Uterus (tissue), 4 donors: ENCODE results near the gene PSMG3. TPM values are rescaled to one million over a fixed set of nuclear protein-coding genes. Genes with fewer than 3 reads are reported as not detected.
"Not testable (repeated sequence)": the region's sequence is repeated elsewhere in the genome, so short reads cannot be mapped to it uniquely, and the experiment has no call there.

ENCODE experiments used
- DNase-seq, 2 donors: peaks; one replicate each; pipeline ENCODE4 v3.0.0-alpha.2; 2019 to 2020
- H3K27ac ChIP-seq, 2 donors: fragments of 200-600 bp; sonication (generic); 1 replicate in 1 of 2; 2 replicates in 1 of 2; pipeline ENCODE4 v1.5.1; 2016 to 2018
- H3K27me3 ChIP-seq, 2 donors: fragments of 200-600 bp; sonication (generic); one replicate each; pipeline ENCODE4 v1.5.1; 2018 to 2019; ENCODE audit warnings: control low read depth in 1 of 2
- H3K36me3 ChIP-seq, 2 donors: fragments of 200-600 bp; sonication (generic); one replicate each; pipeline ENCODE4 v1.5.1; 2019; ENCODE audit warnings: control low read depth in 1 of 2
- H3K4me1 ChIP-seq, 2 donors: fragments of 200-600 bp; sonication (generic); one replicate each; pipeline ENCODE4 v1.5.1; 2018 to 2019; ENCODE audit warnings: control low read depth in 1 of 2
- H3K4me3 ChIP-seq, 2 donors: fragments of 200-600 bp; sonication (generic); 1 replicate in 1 of 2; 2 replicates in 1 of 2; pipeline ENCODE4 v1.5.1; 2018 to 2019; ENCODE audit warnings: mild to moderate bottlenecking in 1 of 2
- H3K9me3 ChIP-seq, 2 donors: fragments of 200-600 bp; sonication (generic); one replicate each; pipeline ENCODE4 v1.5.1; 2019; ENCODE audit warnings: control low read depth in 1 of 2
- CTCF ChIP-seq, 4 experiments: fragments of 200-600 bp in 2 of 4; fragments of 450-650 bp in 2 of 4; sonication (generic) in 2 of 4; IDR thresholded peaks; one replicate each; pipeline ENCODE4 v1.5.1; 2016 to 2019; ENCODE audit warnings: antibody characterized with exemption in 4 of 4, mild to moderate bottlenecking in 2 of 4, moderate library complexity in 1 of 4
- POLR2A ChIP-seq, 2 donors: fragments of 450-650 bp; IDR thresholded peaks; one replicate each; pipeline ENCODE4 v1.6.1; 2016; ENCODE audit warnings: antibody characterized with exemption in 2 of 2, mild to moderate bottlenecking in 1 of 2, moderate library complexity in 1 of 2
- intact Hi-C: fragments of 100-400 bp; cut with DNase I; formaldehyde crosslinking; loops from one replicate; pipeline ENCODE4 v1.15.1; 2023; ENCODE audit warnings: low total_unique reads
- total RNA-seq, 4 donors: library from RNA; depleted of rRNA in 3 of 4; stranded (reverse); fragments of >200 nt in 3 of 4; gene quantifications; one replicate each; pipeline versions ENCODE4 v1.1.0 to v1.2.4, GENCODE V29; 2014 to 2023
- donor health status: DM: yes; HTN: yes; CAD: no.

Gene PSMG3
- total RNA-seq, 4 donors from 2014 or later = 16.4 to 143 (median 25.7) TPM

DNA sequence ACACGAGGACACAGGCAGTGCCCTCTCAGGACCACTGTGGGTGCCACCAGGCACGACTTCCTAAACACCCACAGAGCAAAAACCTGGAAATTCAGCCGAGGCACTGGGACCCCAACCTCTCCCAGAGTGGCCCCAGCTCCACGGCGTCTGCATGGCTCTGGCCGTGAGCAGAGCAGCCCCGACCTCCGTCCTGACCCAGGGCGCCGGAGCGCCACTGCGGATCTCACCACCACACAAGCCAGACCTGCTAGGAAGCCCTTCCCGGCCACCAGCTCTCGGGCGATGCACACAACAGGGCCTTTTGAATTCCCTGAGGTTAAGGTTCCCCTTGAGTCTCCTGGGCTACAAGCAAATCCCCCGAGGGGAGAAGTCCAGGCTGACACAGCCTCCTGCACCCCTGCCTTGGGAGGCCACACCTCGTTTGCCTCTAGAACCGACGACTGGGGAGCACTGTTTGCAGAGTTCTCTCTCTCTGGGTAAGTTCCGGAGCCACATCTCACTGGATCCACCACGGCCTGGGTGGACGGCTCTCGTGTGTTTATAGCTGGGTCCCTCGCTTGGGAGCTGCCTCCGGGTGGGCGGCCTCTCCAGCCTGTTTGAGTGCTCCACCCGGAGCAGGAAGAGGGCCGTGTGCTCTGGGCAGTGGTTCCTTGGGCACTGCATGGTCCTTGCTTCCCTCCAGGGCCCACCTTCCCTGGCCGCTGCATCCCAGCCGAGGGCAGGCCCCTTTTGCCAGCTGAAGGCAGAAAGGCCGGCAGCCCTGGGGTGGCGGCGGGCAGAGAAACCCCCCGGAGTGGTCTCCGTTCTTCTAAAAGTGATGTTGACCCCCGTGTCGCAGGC is 15.5 kb upstream of the PSMG3 start:
- Histone ChIP-seq H3K4me3 (no peak overlapping the region), H3K9me3 (peaks cover 0 to 3% of the 10 kb centered on the region in 2 donors), H3K36me3 (no peaks in the 10 kb centered on the region), H3K27me3 (no peaks in the 10 kb centered on the region), H3K4me1 (no peaks in the 10 kb centered on the region), H3K27ac (no peak overlapping the region)
- DNase-seq = no peak
- TF ChIP-seq CTCF (IDR thresholded peaks at IDR 0.05) = no peak
- TF ChIP-seq POLR2A (IDR thresholded peaks at IDR 0.05) = no peak
- intact Hi-C loops = no loop called here

DNA sequence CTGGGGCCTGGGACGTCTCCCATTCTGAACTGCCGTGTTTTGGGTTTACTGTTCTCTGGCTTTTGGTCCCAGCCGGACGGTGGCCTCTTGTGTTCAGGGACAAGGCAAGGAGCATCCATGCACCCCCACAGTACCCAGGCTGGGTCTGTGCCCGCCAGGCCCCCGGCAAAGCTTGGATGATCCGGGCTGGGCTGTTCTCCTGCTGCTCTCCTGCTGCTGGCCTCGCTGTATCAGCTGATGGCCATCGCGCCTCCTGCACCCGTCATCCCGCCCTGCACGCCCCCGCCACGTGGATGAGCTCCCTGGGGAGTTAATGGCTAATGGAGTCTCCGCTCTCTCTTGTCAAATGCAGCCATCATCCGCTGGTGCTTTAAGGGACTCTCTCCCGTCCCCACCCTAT is 14.9 kb upstream of the PSMG3 start:
- TF ChIP-seq CTCF (IDR thresholded peaks at IDR 0.05) (no peak), POLR2A (IDR thresholded peaks at IDR 0.05) (no peak)
- Histone ChIP-seq H3K4me3 (no peak overlapping the region), H3K9me3 (peaks cover 0 to 3% of the 10 kb centered on the region in 2 donors), H3K4me1 (no peaks in the 10 kb centered on the region), H3K36me3 (no peaks in the 10 kb centered on the region), H3K27ac (no peak overlapping the region), H3K27me3 (no peaks in the 10 kb centered on the region)
- intact Hi-C loops = no loop called here
- no peak for DNase-seq

DNA sequence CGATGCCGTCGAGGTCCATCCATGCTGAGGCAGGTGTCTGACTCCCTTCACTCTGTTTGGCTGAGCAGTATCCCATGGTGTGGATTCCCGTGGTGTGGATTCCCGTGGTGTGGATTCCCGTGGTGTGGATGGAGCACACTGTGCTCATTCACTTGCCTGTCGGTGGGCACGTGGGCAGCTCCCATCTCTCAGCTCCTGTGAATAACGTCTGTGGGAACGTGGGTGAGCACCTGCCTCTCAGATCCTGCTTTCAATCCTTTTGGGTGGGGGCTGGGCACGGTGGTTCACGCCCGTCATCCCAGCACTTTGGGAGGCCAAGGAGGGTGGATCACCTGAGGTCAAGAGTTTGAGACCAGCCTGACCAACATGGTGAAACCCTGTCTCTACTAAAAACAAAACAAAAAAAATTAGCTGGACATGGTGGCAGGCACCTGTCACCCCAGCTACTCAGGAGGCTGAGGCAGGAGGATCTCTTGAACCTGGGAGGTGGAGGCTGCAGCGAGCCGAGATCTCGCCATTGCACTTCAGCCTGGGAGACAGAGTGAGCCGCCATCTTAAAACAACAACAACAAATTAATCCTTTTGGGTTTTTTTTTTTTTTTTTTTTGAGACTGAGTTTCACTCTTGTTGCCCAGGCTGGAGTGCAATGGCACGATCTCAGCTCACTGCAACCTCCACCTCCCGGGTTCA is 13.6 kb upstream of the PSMG3 start:
- H3K4me3 ChIP-seq, H3K27ac ChIP-seq, H3K4me1 ChIP-seq, DNase-seq, H3K36me3 ChIP-seq, H3K27me3 ChIP-seq, H3K9me3 ChIP-seq, intact Hi-C loops: not testable (repeated sequence)

DNA sequence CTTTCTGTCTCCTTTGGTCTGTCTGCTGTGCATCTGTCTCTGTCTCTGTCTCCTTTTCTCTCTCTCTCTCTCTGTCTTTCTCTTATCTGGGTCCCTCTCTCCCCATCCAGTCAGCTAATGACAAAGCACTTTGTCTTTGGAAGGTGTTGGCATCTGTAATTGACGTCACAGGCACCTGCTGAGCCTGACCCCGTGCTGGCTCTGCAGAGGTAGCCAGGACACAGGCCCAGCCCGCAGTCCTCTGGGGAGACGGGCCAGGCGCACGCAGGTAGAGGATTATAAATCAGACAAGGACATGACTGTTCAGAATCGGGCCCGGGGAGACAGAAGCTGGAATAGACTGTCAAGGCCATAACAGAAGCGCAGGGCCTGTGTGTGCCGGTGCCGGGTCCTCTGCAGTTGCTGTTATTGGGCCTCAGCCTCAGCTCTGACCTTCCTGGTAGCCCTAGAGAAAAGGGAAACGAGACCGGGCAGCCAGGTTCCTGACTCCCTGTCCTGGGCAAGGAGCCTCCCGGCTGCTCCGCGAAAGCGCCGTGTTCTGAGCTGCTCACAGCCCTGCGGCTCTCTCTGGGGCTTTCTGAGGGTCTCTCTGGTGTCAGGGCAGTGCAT is 10.7 kb upstream of the PSMG3 start:
- Histone ChIP-seq H3K27me3 (no peaks in the 10 kb centered on the region), H3K4me1 (no peaks in the 10 kb centered on the region), H3K4me3 (no peak overlapping the region), H3K36me3 (no peaks in the 10 kb centered on the region), H3K27ac (no peak overlapping the region), H3K9me3 (no peaks in the 10 kb centered on the region)
- intact Hi-C loops = no loop called here
- no peak for DNase-seq
- no peak for TF ChIP-seq CTCF (IDR thresholded peaks at IDR 0.05)
- TF ChIP-seq POLR2A (IDR thresholded peaks at IDR 0.05) = no peak

GRCh38 chr7:1579481-1580421 is 9.9 kb upstream of the PSMG3 start:
- intact Hi-C loops = no loop called here
- Histone ChIP-seq H3K36me3 (no peaks in the 10 kb centered on the region), H3K27me3 (no peaks in the 10 kb centered on the region), H3K4me1 (no peaks in the 10 kb centered on the region), H3K9me3 (no peaks in the 10 kb centered on the region), H3K27ac (no peak overlapping the region), H3K4me3 (no peak overlapping the region)
- TF ChIP-seq POLR2A (IDR thresholded peaks at IDR 0.05) (no peak), CTCF (IDR thresholded peaks at IDR 0.05) (peak; percentile 66 to 89 (median 84))
- peak; percentile 65 to 78 for DNase-seq
